Natural killer cell treated with Interleukin-12 subunit alpha and Interleukin-12 subunit beta and Interleukin-15 and Interleukin-18, amount 100 ng/mL, for 72 hours (primary cell): ENCODE data around the gene ZMAT5. TPM values are rescaled to one million over a fixed set of nuclear protein-coding genes. Genes with fewer than 3 reads are reported as not detected.

Experiments used
- ATAC-seq, 2 donors: fragments of 150-1000 bp; cut with Tn5 transposase in 1 of 2; sonication (Bioruptor Pico), chemical (Tn5 transposase) in 1 of 2; 2 replicates each; pipeline ENCODE4 v1.10.0; 2021
- DNase-seq: peaks from one replicate; pipeline ENCODE4 v3.0.0; 2022; ENCODE audit warnings: low spot score
- H3K27ac Mint-ChIP-seq, 2 donors: 1 replicate in 1 of 2; 2 replicates in 1 of 2; pipeline ENCODE4 v1.8.0; 2022; ENCODE audit warnings: mixed read lengths in 2 of 2, mild to moderate bottlenecking in 1 of 2, moderate library complexity in 1 of 2
- H3K27me3 Mint-ChIP-seq, 2 donors: 1 replicate in 1 of 2; 2 replicates in 1 of 2; pipeline ENCODE4 v1.8.0; 2022; ENCODE audit warnings: mixed read lengths in 2 of 2
- H3K36me3 Mint-ChIP-seq: one replicate; pipeline ENCODE4 v1.8.0; 2022; ENCODE audit warnings: mixed read lengths
- H3K4me1 Mint-ChIP-seq, 2 donors: 1 replicate in 1 of 2; 2 replicates in 1 of 2; pipeline ENCODE4 v1.8.0; 2022; ENCODE audit warnings: low read depth in 2 of 2, mixed read lengths in 2 of 2, mild to moderate bottlenecking in 1 of 2
- H3K4me3 Mint-ChIP-seq: one replicate; pipeline ENCODE4 v1.8.0; 2022; ENCODE audit warnings: mixed read lengths
- H3K9me3 Mint-ChIP-seq: 2 replicates; pipeline ENCODE4 v1.8.0; 2022; ENCODE audit warnings: mixed read lengths
- total RNA-seq, 2 donors: library from RNA; stranded (reverse); gene quantifications; one replicate each; pipeline ENCODE4 v1.2.3, GENCODE V29; 2022

The ZMAT5 gene
- total RNA-seq, 2 donors from 2014 or later: 17.3 to 34.4 TPM

DNA sequence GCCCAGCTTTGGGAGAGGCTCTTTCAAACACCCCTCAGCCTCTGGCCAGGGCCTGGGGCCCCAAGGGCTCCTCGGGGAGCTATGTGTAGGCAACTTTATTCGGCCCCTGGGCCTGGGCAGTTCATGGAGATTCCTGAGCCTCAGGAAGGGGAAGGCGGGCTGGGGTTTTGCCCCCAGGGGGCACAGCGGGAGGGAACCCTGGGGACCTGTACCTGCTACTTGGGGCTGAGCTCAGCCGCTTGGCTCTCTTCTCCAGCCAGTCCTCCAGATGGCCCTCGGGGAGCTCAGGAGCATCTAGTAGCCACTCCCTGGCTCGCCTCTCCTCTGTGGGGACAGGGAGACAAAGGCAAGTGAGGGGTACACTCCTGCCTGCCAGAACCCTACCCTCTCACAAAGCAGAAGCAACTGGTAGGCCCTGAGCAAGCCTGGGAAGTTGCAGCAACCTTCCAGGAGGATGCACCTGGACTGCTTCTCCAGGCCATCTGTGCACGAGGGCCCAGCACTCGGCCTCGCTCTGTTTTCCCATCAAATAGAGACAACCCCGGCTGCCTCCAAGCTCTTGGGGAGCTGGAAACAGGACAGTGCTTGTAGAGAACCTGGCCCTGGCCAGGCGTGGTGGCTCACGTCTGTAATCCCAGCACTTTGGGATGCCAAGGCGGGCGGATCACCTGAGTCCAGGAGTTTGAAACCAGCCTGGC is 28.5 kb downstream of the ZMAT5 start:
- Mint-ChIP-seq H3K9me3 (no peaks in the 10 kb centered on the region), H3K36me3 (no peaks in the 10 kb centered on the region), H3K4me3 (no peak overlapping the region), H3K4me1 (no peaks in the 10 kb centered on the region), H3K27ac (no peak overlapping the region), H3K27me3 (no peaks in the 10 kb centered on the region)
- DNase-seq (no peak), ATAC-seq (no peak)

GRCh38 chr22:29737251-29738117 is 29.3 kb downstream of the ZMAT5 start:
- no peaks in the 10 kb centered on the region for H3K27me3 Mint-ChIP-seq
- no peaks in the 10 kb centered on the region for H3K4me1 Mint-ChIP-seq
- no peak overlapping the region for H3K4me3 Mint-ChIP-seq
- ATAC-seq (no peak), DNase-seq (no peak)
- no peaks in the 10 kb centered on the region for H3K9me3 Mint-ChIP-seq
- H3K36me3 Mint-ChIP-seq: no peaks in the 10 kb centered on the region
- H3K27ac Mint-ChIP-seq: no peak overlapping the region

GRCh38 chr22:29735416-29735815 is 31.4 kb downstream of the ZMAT5 start:
- Mint-ChIP-seq H3K4me3 (no peak overlapping the region), H3K36me3 (no peaks in the 10 kb centered on the region), H3K27me3 (no peaks in the 10 kb centered on the region), H3K4me1 (no peaks in the 10 kb centered on the region), H3K27ac (no peak overlapping the region), H3K9me3 (no peaks in the 10 kb centered on the region)
- ATAC-seq (no peak), DNase-seq (no peak)

- Mint-ChIP-seq H3K4me3 (no peak overlapping the region), H3K36me3 (no peaks in the 10 kb centered on the region), H3K27me3 (no peaks in the 10 kb centered on the region), H3K27ac (no peak overlapping the region), H3K4me1 (no peaks in the 10 kb centered on the region), H3K9me3 (no peaks in the 10 kb centered on the region)
- no peak for ATAC-seq
- DNase-seq: no peak
These were observed 32.0 kb downstream of the ZMAT5 start for GRCh38 chr22:29734838-29735237.

DNA sequence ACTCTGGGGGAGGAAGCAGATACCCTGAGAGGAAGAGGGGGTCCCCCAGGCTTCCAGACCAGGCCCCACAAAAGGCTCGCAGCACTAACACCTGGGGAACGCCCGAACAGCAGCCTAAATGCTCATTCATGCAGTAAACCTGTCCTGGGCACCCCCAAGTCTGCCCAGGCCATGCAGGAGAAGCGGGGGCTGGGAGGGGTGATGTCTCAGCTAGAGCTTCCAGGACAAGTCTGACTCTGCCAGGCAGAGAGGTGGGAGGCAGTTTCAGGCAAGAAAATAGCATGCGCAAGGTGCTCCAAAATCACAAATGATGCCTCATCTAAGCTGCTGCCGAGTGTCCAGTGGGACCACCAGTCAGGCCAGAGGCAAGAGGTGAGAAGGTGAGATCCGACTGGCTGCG is 32.4 kb downstream of the ZMAT5 start:
- no peak overlapping the region for H3K27ac Mint-ChIP-seq
- no peaks in the 10 kb centered on the region for H3K9me3 Mint-ChIP-seq
- ATAC-seq (no peak), DNase-seq (no peak)
- no peak overlapping the region for H3K4me3 Mint-ChIP-seq
- H3K4me1 Mint-ChIP-seq: no peaks in the 10 kb centered on the region
- H3K36me3 Mint-ChIP-seq: no peaks in the 10 kb centered on the region
- no peaks in the 10 kb centered on the region for H3K27me3 Mint-ChIP-seq

DNA sequence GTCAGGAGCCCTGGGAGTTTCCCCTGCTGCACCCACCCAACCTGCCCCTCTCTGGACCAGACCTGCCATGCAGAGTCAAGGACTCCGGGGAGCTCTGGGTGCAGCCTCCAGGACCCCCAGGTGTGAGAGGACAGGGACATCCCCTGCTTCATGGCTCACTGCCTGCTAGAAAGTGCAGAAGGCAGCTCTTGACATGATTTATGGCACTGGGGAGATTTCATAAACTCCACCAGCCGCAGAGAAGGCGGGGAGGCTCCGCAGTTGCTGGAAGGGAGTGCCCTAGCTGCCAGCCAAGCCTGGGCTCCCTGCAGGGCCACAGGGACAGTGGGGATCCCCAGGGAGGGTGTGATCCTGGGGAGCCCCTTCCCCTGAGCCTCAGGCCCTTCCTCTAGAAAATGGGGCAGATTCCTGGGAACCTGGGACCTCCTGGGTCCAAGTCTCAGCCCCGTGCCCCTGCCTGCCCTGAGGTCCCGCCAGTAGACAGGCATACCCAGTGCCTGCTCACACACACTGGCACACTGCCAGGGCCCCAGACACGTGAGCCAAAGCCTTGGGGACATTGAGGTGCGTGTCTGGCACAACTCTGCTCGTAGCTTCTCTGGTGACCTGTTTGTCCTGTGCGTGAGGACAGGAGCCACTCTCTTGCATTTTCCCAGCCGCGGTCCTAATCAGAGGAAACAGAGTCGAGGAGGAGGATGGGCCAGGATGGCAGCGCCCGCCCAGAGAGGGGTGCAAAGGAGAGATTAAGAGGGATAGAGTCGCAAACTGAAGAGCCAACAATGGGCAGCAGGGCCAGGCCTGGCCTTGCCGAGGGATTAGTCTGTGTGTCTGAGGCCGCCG is 33.2 kb downstream of the ZMAT5 start:
- H3K4me1 Mint-ChIP-seq: no peaks in the 10 kb centered on the region
- H3K36me3 Mint-ChIP-seq: no peaks in the 10 kb centered on the region
- H3K9me3 Mint-ChIP-seq: no peaks in the 10 kb centered on the region
- H3K27me3 Mint-ChIP-seq: no peaks in the 10 kb centered on the region
- H3K4me3 Mint-ChIP-seq: no peak overlapping the region
- no peak for DNase-seq
- no peak overlapping the region for H3K27ac Mint-ChIP-seq
- ATAC-seq: no peak

GRCh38 chr22:29732883-29733282 is 33.9 kb downstream of the ZMAT5 start:
- ATAC-seq (no peak), DNase-seq (no peak)
- Mint-ChIP-seq H3K4me1 (no peaks in the 10 kb centered on the region), H3K27me3 (no peaks in the 10 kb centered on the region), H3K36me3 (no peaks in the 10 kb centered on the region), H3K4me3 (no peak overlapping the region), H3K9me3 (no peaks in the 10 kb centered on the region), H3K27ac (no peak overlapping the region)

DNA sequence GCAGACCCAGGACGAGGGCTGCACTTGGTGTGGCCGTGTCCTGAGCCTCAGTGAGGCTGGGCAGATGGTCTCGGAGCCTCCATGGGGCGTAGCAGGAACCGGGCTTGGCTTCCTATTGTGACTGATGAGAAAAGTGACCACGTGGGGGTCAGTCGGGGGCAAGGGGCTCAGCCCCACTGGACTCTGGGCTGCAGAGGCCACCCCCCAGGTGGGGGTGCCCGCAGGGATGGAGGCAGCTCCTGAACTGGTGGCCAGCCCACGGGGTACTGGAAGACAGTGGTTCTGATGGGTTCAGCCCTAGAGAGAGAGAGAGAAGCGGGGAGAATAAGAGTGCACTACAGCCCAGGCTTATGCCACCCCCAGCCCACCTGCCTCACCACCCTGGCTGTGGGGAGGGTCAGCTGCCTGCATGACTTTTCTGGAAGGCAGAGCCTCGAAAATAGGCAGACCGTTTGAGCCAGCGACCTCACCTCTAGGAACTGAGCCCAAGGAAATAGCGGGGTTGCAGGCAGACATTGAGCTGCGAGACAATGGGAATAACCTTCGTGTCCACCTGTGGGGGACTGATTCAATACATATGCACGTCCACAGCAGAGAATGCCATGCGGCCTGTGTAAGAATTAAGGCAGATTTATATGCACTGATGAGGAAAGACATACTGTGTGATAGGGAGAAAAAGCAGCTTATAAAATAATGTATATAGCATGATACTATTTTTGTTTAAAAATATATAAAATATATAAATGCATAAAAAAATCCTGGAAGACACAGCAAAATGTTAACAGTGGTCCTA is 35.6 kb downstream of the ZMAT5 start:
- ATAC-seq: no peak
- Mint-ChIP-seq H3K27me3 (no peaks in the 10 kb centered on the region), H3K4me1 (no peaks in the 10 kb centered on the region), H3K36me3 (no peaks in the 10 kb centered on the region), H3K9me3 (no peaks in the 10 kb centered on the region), H3K27ac (no peak overlapping the region), H3K4me3 (no peak overlapping the region)
- no peak for DNase-seq

GRCh38 chr22:29729161-29729560 is 37.6 kb downstream of the ZMAT5 start:
- Mint-ChIP-seq H3K36me3 (no peaks in the 10 kb centered on the region), H3K9me3 (no peaks in the 10 kb centered on the region), H3K27me3 (no peaks in the 10 kb centered on the region), H3K4me1 (no peaks in the 10 kb centered on the region), H3K4me3 (no peak overlapping the region), H3K27ac (no peak overlapping the region)
- ATAC-seq (no peak), DNase-seq (no peak)

DNA sequence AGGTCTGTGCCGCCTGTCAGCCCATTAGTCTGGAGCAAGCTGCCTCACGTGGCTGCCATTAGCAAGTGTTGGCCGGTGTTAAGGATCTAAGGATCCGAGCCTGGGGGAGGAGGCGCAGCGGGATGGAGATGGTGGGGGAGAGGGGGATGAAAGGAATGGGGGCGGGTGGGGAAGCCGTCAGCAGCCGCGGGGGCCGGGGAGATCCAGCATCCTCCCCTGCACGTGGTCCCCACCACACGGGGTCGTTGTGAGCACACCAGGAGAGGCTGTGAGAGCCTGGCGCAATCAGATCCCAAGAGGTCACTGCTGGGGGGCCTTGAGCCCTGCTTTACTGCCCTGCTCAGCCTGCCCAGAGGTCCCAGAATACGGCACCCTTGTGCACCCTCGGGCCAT is 39.7 kb downstream of the ZMAT5 start:
- H3K36me3 Mint-ChIP-seq: no peaks in the 10 kb centered on the region
- H3K4me1 Mint-ChIP-seq: no peaks in the 10 kb centered on the region
- no peak overlapping the region for H3K27ac Mint-ChIP-seq
- no peak overlapping the region for H3K4me3 Mint-ChIP-seq
- ATAC-seq (no peak), DNase-seq (no peak)
- H3K27me3 Mint-ChIP-seq: no peaks in the 10 kb centered on the region
- no peaks in the 10 kb centered on the region for H3K9me3 Mint-ChIP-seq

DNA sequence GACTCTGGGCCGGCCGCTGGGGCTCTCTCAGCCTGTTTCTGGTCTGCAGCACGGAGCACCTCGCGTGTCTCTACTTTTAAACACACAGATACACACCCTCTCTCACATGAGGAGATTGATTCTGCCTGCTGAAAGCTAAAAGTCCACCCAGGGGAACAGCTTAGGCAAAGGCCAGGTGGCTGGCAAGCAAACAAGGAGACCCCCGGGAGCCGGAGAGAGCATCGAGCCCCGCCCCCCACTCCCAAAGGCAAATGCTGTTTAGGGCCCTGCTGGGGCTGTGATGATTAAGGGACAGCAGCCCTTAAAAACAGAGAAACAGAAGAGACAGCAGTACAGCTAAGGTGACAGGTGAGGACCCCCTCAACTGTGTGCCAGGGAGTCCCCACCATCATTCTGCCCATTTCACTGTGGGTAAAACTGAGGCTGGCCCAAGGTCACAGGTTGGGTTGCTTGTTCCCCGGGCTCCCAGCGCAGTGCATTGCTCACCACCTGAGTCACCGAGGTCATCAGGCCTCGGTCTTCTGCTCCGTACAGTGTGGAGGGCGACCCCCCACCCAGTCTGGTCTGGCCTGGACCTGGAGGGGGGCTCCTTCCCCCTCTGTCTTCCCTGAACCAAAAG is 40.2 kb downstream of the ZMAT5 start:
- no peak overlapping the region for H3K4me3 Mint-ChIP-seq

GRCh38 chr22:29726106-29726505 is 40.7 kb downstream of the ZMAT5 start:
- Mint-ChIP-seq H3K4me1 (no peaks in the 10 kb centered on the region), H3K36me3 (no peaks in the 10 kb centered on the region), H3K27ac (no peak overlapping the region), H3K4me3 (no peak overlapping the region), H3K27me3 (peaks cover 0 to 4% of the 10 kb centered on the region in 2 donors), H3K9me3 (no peaks in the 10 kb centered on the region)
- ATAC-seq (no peak), DNase-seq (no peak)

More for the DNA sequence above, 40.2 kb downstream of the ZMAT5 start:
- no peaks in the 10 kb centered on the region for H3K36me3 Mint-ChIP-seq
- H3K9me3 Mint-ChIP-seq: no peaks in the 10 kb centered on the region
- H3K4me1 Mint-ChIP-seq: no peaks in the 10 kb centered on the region
- ATAC-seq: no peak
- H3K27ac Mint-ChIP-seq: no peak overlapping the region
- no peak for DNase-seq
- peaks cover 0 to under 1% of the 10 kb centered on the region in 2 donors for H3K27me3 Mint-ChIP-seq

GRCh38 chr22:29724843-29725242 is 42.0 kb downstream of the ZMAT5 start:
- Mint-ChIP-seq H3K4me3 (no peak overlapping the region), H3K36me3 (no peaks in the 10 kb centered on the region), H3K4me1 (no peaks in the 10 kb centered on the region), H3K27me3 (peaks cover 0 to 4% of the 10 kb centered on the region in 2 donors), H3K9me3 (no peaks in the 10 kb centered on the region), H3K27ac (no peak overlapping the region)
- ATAC-seq (no peak), DNase-seq (no peak)
